PC-3 (cell line): ENCODE data around the gene ENDOV. TPM values are rescaled to one million over a fixed set of nuclear protein-coding genes. Genes with fewer than 3 reads are reported as not detected.

Source experiments
- ATAC-seq: fragments of 200-7000 bp; cut with Tn5 transposase; 2 replicates; pipeline ENCODE4 v1.9.1; 2020; ENCODE audit warnings: mild to moderate bottlenecking, moderate library complexity
- BruUV-seq: library from RNA; stranded (reverse); fragments of 400-500 nt; replicated peaks from 2 replicates; lab custom pipeline; 2021; lab: Mats Ljungman, UMichigan
- CTCF ChIA-PET: fragments of 300-600 bp; sonication (Branson Sonifier 250); formaldehyde crosslinking; loops from one replicate; lab custom pipeline; 2022; ENCODE audit warnings: antibody characterized with exemption; lab: Charles Lee
- POLR2A ChIA-PET: fragments of 300-600 bp; sonication (Branson Sonifier 250); formaldehyde crosslinking; loops from one replicate; lab custom pipeline; 2022; ENCODE audit warnings: antibody characterized with exemption; ENCODE audit not compliant: unreplicated experiment; lab: Charles Lee
- DNase-seq: peaks from one replicate; pipeline ENCODE4 v3.0.0-alpha.2; 2015
- H2AFZ ChIP-seq: fragments of 300-600 bp; sonication (generic); 2 replicates; pipeline ENCODE4 v1.6.0; 2016; ENCODE audit warnings: antibody characterized with exemption, low read length
- H3F3A ChIP-seq: fragments of 300-600 bp; sonication (generic); one replicate; pipeline ENCODE4 v1.6.0; 2017; ENCODE audit warnings: antibody characterized with exemption, low read length, control low read depth, mild to moderate bottlenecking; ENCODE audit not compliant: unreplicated experiment
- H3K27ac ChIP-seq: fragments of 300-600 bp; sonication (generic); 2 replicates; pipeline ENCODE4 v1.5.1; 2016; ENCODE audit warnings: mild to moderate bottlenecking, low read length
- H3K27me3 ChIP-seq: fragments of 300-600 bp; sonication (generic); 2 replicates; pipeline ENCODE4 v1.6.1; 2016; ENCODE audit warnings: low read length, mixed read lengths
- H3K36me3 ChIP-seq: fragments of 300-600 bp; sonication (generic); 2 replicates; pipeline ENCODE4 v1.6.1; 2016; ENCODE audit warnings: low read depth, mixed run types, low read length, mixed read lengths
- H3K4me1 ChIP-seq: fragments of 300-600 bp; sonication (generic); 2 replicates; pipeline ENCODE4 v1.5.1; 2016; ENCODE audit warnings: low read length; ENCODE audit not compliant: insufficient read depth
- H3K4me2 ChIP-seq: fragments of 300-600 bp; sonication (generic); 2 replicates; pipeline ENCODE4 v1.6.0; 2016; ENCODE audit warnings: low read length
- H3K4me3 ChIP-seq: fragments of 300-600 bp; sonication (generic); 2 replicates; pipeline ENCODE4 v1.5.1; 2016; ENCODE audit warnings: mild to moderate bottlenecking, low read length, mixed read lengths
- H3K79me2 ChIP-seq: fragments of 300-600 bp; sonication (generic); 2 replicates; pipeline ENCODE4 v1.6.1; 2017; ENCODE audit warnings: low read length, mixed read lengths
- H3K9ac ChIP-seq: fragments of 300-600 bp; sonication (generic); 2 replicates; pipeline ENCODE4 v1.6.0; 2016; ENCODE audit warnings: mild to moderate bottlenecking, low read length
- H3K9me2 ChIP-seq: fragments of 300-600 bp; sonication (generic); replicated peaks from 2 replicates; pipeline ENCODE4 v1.6.1; 2016; ENCODE audit warnings: mixed run types, low read length, mixed read lengths
- H3K9me3 ChIP-seq: fragments of 300-600 bp; sonication (generic); 2 replicates; pipeline ENCODE4 v1.6.1; 2016; ENCODE audit warnings: low read length, mixed read lengths
- H4K20me1 ChIP-seq: fragments of 300-600 bp; sonication (generic); 2 replicates; pipeline ENCODE4 v1.6.1; 2016; ENCODE audit warnings: low read length, mixed read lengths
- CTCF ChIP-seq: fragments of 300-600 bp; sonication (generic); conservative IDR thresholded peaks from 2 replicates; pipeline ENCODE4 v1.5.1; 2017; ENCODE audit warnings: antibody characterized with exemption, low read depth, mild to moderate bottlenecking, low read length
- EZH2 ChIP-seq: fragments of 300-600 bp; sonication (generic); IDR thresholded peaks from one replicate; pipeline ENCODE4 v1.6.1; 2017; ENCODE audit warnings: antibody characterized with exemption, mild to moderate bottlenecking, low read length; ENCODE audit not compliant: unreplicated experiment
- EZH2phosphoT487 ChIP-seq: fragments of 300-600 bp; sonication (generic); IDR thresholded peaks from 2 replicates; pipeline ENCODE4 v1.6.1; 2018; ENCODE audit warnings: mild to moderate bottlenecking, antibody characterized with exemption, low read length, borderline replicate concordance
- intact Hi-C: fragments of 100-400 bp; cut with micrococcal nuclease; formaldehyde crosslinking; loops from 2 replicates; pipeline ENCODE4 v1.9.0; 2023
- total RNA-seq: library from RNA; depleted of rRNA; stranded (reverse); fragments of >200 nt; gene quantifications from 2 replicates; pipeline ENCODE4 v1.2.3, GENCODE V29; 2014

ENDOV gene
- total RNA-seq, 1 experiment from 2014 or later = 57.9 TPM

- Histone ChIP-seq H3K9me2 (no peaks in the 10 kb centered on the region), H3F3A (no peaks in the 10 kb centered on the region), H3K36me3 (peaks cover 8% of the 10 kb centered on the region), H3K9ac (no peak overlapping the region), H3K4me2 (no peak overlapping the region), H4K20me1 (no peaks in the 10 kb centered on the region), H3K79me2 (no peaks in the 10 kb centered on the region), H3K27me3 (no peaks in the 10 kb centered on the region), H3K4me1 (no peaks in the 10 kb centered on the region), H2AFZ (no peak overlapping the region), H3K27ac (no peak overlapping the region), H3K9me3 (no peaks in the 10 kb centered on the region), H3K4me3 (no peak overlapping the region)
- intact Hi-C loops = no loop called here
- no peak for ATAC-seq
- BruUV-seq = no TSS peak
- CTCF ChIA-PET = no interaction called here
- TF ChIP-seq EZH2 (no peak), CTCF (no peak), EZH2phosphoT487 (no peak)
- POLR2A ChIA-PET = no interaction called here
- no peak for DNase-seq
These were observed 18.6 kb upstream of the ENDOV start for GRCh38 chr17:80396157-80397033.

- intact Hi-C loops = no loop called here
- POLR2A ChIA-PET = no interaction called here
These were observed 18.0 kb upstream of the ENDOV start for GRCh38 chr17:80397034-80397387.

More at GRCh38 chr17:80397034-80397387, 18.0 kb upstream of the ENDOV start:
- DNase-seq (no peak), ATAC-seq (no peak; the same call in 1 of the 2 replicates)
- Histone ChIP-seq H3K36me3 (peaks cover 7% of the 10 kb centered on the region), H2AFZ (no peak overlapping the region), H3K27ac (no peak overlapping the region), H4K20me1 (no peaks in the 10 kb centered on the region), H3K9me3 (no peaks in the 10 kb centered on the region), H3K9ac (no peak overlapping the region), H3K27me3 (no peaks in the 10 kb centered on the region), H3K4me1 (no peaks in the 10 kb centered on the region), H3K9me2 (no peaks in the 10 kb centered on the region), H3K4me2 (no peak overlapping the region), H3K79me2 (no peaks in the 10 kb centered on the region), H3K4me3 (no peak overlapping the region), H3F3A (no peaks in the 10 kb centered on the region)
- CTCF ChIA-PET = no interaction called here
- no TSS peak for BruUV-seq
- no peak for TF ChIP-seq CTCF
- no peak for TF ChIP-seq EZH2
- no peak for TF ChIP-seq EZH2phosphoT487
